Stomach (tissue), 4 donors: ENCODE measurements around the gene STAU1.

ENCODE experiments used
- EP300 ChIP-seq: sonication (generic); formaldehyde crosslinking; IDR thresholded peaks from one replicate; pipeline ENCODE4 v1.6.1; 2017; ENCODE audit warnings: antibody characterized with exemption
- POLR2A ChIP-seq, 4 donors: fragments of 450-650 bp; IDR thresholded peaks; one replicate each; pipeline ENCODE4 v1.6.1; 2016; ENCODE audit warnings: antibody characterized with exemption in 4 of 4, control low read depth in 2 of 4, mild to moderate bottlenecking in 1 of 4, moderate library complexity in 1 of 4
- POLR2AphosphoS5 ChIP-seq, 3 donors: sonication (generic); formaldehyde crosslinking; IDR thresholded peaks; one replicate each; pipeline ENCODE4 v1.6.1; 2016; ENCODE audit warnings: antibody characterized with exemption in 3 of 3
- TF ChIP-seq, protein P1 (sequence below), 7 experiments: fragments of 450-650 bp in 4 of 7; fragments of 200-600 bp in 3 of 7; sonication (generic) in 3 of 7; IDR thresholded peaks; one replicate each; pipeline ENCODE4 v1.5.1; 2016 to 2019; ENCODE audit warnings: antibody characterized with exemption in 7 of 7, control low read depth in 2 of 7, mild to moderate bottlenecking in 1 of 7

GRCh38 chr20:49214571-49214970, 26.4 kb upstream of the STAU1 start:
- TF ChIP-seq, protein P1, sequence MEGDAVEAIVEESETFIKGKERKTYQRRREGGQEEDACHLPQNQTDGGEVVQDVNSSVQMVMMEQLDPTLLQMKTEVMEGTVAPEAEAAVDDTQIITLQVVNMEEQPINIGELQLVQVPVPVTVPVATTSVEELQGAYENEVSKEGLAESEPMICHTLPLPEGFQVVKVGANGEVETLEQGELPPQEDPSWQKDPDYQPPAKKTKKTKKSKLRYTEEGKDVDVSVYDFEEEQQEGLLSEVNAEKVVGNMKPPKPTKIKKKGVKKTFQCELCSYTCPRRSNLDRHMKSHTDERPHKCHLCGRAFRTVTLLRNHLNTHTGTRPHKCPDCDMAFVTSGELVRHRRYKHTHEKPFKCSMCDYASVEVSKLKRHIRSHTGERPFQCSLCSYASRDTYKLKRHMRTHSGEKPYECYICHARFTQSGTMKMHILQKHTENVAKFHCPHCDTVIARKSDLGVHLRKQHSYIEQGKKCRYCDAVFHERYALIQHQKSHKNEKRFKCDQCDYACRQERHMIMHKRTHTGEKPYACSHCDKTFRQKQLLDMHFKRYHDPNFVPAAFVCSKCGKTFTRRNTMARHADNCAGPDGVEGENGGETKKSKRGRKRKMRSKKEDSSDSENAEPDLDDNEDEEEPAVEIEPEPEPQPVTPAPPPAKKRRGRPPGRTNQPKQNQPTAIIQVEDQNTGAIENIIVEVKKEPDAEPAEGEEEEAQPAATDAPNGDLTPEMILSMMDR (IDR thresholded peaks at IDR 0.05): no peak
- TF ChIP-seq EP300 (no peak), POLR2AphosphoS5 (IDR thresholded peaks at IDR 0.05) (no peak), POLR2A (IDR thresholded peaks at IDR 0.05) (no peak)
